Measurements from ENCODE around the gene FBXO24. TPM values are rescaled to one million over a fixed set of nuclear protein-coding genes. Genes with fewer than 3 reads are reported as not detected.

Gene FBXO24
- polyA plus RNA-seq, 3 donors, result 1.8 to 2.6 (median 2.3) TPM

DNA sequence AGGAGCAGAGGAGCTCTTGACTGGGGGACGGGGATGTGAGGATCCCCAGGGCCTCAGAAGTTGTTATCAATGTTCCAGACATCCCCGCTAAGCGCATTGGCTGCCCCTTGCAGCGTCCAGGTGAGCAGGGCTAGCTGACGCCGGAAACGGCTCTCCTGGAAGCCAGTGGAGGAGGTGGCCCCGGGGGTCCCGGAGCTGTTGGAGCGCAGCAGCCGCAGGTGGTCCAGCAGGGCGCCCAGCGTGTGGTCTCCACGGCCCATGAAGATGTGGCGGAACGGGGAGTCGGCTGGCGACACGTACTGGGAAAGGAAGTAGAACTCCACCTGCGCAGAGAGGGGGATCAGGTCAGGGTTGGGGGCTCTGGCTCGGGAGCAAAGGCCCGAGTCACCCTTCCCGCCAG lies 34.7 kb downstream of the FBXO24 start:
- no peak for DNase-seq

DNA sequence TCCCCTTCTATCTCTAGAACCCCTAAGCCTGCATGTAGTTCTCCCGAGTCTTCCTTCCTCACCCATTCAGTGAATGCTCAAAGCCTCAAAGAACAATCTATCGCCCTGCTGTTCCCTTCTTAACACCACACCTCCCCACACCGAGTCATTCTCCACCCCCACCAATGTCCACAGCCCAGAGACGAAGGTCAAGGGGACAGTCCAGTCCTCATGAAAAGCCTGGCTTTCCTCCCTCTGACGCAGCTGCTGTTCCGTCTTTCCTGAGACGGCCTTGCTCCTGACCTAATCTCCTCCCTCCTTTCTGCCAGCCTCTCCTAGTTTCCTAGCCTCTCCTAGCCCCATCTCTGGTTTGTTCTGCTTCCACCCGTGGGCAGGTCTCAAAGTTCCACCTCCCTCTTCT lies 35.4 kb downstream of the FBXO24 start:
- DNase-seq, result no peak

DNA sequence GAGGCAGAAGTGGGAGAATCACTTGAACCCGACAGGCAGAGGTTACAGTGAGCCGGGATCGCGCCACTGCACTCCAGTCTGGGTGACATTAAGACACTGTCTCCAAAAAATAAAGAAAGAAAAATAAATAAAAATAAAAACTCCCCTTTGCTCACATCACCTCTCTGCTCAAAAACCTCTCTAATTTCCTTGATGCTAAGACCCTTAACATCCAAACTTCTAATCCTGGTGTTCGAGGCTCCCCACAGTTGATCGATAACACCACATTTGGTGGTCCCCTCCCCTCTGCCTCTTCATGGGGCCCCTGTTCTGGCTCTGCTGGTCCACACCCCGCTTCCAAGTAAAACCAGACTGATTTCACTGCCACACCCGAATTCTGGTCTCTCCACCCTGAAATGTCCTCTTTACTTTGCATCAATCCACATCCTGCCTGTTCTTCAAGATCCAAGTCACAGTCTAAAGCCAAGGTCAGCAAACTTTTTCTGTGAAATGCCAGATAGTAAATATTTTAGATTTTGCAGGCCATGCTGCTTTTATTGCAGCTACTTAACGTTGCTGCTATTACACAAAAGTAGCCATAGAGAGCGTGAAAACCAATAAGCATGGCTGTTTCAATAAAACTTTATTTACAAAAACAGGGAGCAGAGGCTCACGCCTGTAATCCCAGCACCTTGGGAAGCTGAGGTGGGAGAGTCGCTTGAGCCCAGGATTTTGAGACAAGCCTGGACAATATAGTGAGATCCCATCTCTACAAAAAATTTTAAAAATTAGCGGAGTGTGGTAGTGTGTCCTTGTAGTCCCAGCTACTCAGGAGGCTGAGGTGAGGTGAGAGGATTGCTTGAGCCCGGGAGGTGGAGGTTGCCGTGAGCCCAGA lies 38.1 kb downstream of the FBXO24 start:
- no peak for DNase-seq

DNA sequence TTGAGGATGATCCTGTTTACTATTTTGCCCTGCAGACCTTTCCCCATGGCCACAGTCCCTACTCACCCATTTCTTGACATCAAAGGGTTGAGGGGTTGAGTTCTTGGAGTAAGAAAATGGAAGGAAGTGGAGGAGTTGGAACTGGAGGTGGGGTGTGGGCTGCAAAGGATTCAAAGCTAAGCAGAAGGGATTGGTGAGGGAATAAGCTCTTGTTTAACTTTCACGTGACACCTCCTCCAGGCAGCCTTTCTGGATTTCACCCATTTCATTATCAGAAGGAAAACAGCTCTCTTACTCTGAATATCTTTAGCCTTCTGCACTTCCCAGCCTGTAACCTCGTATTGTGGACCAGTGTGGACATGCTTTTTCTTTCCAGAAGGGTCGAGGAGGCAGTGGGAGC lies 39.9 kb downstream of the FBXO24 start:
- DNase-seq, result no peak

DNA sequence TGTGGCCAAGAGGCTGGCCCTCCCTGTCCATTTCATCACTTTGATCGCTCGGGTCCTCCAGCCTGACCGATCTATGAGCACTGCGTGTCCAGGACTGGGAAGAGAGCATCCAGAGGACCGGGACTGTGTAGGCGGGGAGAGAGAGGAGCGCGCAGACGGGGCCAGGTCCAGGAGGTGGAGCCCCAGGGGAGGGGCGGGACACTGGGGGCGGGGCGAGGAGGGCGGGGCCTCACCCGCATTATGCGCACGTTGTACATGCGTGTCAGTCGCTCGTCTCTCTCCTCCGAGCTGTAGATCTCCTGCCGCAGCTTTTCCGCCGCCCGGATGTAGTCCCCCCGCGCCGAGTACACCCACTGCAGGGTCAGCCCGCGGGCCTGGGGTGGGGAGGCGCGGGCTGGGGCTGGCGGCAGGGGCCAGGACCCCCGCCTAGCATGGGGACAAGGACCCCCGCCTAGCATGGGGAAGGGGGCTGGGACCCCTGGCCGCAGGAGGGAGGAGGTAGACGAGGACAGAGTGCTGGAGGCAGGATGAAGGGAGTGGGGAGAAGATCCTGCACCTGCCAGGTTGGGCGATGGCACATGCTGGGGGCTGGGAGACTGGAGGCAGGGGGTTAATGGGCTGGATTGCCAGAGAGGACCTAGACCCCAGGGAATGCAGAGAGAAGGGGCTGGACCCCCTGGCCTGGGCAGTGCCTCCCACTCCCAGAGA lies 40.6 kb downstream of the FBXO24 start:
- DNase-seq, result no peak

DNA sequence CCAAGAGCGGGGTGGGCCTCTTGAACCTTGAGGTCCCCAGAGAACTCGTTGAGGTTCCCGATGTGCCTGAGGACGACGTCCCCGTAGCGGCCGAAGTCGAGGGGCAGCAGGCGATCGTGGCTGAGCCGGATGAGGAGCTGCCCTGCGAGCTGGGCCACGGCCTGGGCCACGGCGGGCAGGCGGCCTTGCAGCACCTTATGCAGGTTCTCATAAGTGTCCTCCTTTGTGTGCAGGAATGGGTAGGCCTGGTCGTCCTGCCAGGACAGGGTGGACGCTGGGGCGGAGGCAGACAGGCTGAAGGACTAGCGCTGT lies 41.1 kb downstream of the FBXO24 start:
- no peak for DNase-seq

DNA sequence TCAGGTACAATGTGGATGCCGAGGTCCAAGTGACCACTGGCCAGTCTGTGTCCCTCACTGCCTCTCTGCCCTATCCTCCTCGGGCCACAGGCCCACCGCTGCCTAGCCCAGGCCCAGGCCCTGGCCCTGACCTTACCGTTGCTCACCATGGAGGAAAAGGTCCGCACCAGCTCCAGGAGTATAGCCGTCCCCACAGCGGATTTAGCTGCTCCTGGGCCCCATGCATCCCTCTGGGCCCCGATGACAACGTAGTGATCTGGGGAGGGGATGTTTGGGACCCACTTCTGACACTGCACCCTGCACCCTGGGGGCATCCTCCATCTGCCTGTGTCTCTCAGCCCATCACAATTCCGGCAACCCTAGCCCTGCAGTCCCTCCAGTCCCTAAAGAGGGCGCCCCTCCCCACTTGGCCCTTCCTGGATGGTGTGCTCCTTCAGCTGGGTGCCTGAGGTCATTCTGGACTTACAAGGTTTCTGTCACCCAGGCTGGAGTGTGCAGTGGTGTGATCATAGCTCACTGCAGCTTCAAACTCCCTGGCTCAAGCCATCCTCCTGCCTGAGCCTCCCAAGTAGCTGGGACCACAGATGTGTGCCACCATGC lies 43.1 kb downstream of the FBXO24 start:
- no peak for DNase-seq

DNA sequence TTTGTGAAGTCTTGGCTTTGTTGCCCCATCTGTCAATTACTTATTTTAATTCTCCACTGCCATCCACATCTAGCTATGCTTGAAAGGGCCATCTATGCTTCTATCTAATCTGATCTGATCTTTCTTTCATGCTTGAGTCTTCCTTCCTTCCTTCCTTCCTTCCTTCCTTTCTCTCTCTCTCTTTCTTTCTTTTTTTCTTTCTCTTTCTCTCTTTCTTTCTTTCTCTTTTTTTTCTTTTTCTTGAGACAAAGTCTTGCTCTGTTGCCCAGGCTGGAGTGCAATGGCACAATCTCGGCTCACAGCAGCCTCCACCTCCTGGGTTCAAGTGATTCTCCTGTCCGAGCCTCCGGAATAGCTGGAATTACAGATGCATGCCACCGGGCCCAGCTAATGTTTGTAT lies 43.9 kb downstream of the FBXO24 start:
- DNase-seq, result no peak

DNA sequence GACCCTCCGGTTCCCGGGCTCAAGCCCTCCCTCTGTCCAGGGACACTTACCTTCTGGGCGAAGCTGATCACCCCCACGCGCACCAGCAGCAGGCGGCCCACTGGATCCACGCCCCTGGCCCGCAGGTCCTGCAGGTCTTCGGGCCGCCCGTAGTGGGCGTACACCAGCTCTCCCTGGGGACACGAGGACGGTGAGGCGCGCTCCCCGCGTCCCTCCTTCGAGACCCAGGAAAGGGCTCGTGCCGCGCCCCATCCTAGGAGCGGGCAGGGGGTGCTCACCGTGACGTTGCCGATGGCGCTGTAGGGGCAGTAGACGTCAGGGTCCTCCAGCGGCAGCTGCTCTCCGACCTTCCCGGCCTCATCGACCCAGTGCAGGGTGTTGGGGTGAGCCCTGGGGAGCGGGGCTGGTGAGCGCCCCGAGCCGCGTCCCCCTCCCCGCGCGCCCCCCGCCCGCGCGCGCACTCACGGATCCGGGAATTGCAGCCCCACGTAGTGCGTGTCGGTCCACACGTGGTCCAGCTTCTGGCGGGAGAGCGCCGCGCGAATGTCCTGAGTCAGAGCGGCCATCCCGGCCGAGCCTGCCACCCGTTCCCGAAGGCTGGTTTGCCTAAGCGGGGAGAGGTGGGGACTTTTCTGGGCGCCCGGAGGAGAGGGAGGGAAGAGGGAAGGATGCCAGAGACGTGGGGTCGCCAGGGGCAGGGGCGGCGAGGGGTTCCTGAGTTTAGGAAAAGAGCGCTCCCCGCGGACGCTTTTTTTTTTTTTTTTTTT lies 47.0 kb downstream of the FBXO24 start:
- peak; percentile 42 for DNase-seq

DNA sequence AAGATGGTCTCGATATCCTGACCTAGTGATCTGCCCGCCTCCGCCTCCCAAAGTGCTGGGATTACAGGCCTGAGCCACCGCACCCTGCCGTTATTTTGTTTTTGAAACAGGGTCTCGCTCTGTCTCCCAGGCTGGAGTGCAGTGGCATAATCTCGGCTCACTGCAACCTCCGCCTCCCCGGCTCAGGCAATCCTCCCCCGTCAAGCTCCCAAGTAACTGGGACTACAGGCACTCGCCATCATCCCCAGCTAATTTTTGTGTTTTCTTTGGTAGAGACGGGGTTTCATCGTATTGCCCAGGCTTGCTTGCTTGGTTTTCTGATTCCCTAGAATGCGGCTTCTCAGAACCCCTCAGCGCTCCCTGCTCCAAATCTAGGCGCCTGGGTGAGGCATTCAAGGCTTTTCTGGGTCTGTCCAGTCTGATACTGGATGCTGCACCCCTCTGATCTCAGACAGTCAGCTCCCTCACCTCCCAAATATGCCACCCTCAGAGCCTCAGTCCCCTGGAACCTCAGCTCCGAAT lies 53.9 kb downstream of the FBXO24 start:
- no peak for DNase-seq

DNA sequence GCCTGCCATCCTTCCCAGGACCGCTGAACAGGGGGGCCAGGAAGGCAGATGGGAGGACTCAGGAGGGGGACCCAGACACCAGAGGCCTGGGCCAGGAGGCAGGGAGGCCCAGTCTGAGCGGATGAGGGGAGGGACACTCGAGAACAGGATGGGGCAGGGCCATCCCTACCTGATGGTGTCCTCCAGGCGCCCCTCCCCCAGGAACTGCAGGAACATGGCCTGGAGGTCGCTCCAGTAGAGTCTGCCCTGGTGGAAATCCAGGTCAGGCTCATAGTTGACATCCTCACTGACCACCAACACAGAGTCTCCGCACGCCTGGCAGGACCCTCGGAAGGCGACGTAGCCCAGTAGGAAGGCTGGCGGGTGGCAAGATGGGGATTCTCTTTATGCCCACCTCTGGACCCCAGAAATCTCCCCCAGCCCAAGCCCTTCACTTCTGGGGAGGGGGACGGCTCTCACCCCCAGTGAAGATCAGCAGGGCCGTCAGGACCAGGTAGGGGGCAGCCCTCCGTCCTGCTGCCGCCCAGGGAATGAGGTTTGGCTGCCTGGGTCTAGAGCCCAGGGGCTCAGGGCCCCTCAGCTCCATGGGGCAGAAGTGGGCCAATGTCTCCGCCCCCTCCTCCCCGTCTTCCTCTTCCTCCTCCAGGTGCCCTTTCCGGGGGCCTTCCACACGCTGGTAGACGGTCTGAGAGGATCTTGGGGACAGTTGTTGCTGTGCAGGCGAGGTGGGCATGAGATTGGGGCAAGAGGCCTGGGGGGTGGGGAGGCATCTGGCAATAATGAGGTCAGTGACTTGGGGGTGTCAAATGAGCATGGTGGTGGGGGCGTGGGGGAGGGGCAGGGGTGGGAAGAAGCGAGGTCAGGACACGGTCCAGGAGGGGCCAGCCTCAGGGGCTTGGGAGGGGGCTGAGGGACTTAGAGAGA lies 54.7 kb downstream of the FBXO24 start:
- no peak for DNase-seq

DNA sequence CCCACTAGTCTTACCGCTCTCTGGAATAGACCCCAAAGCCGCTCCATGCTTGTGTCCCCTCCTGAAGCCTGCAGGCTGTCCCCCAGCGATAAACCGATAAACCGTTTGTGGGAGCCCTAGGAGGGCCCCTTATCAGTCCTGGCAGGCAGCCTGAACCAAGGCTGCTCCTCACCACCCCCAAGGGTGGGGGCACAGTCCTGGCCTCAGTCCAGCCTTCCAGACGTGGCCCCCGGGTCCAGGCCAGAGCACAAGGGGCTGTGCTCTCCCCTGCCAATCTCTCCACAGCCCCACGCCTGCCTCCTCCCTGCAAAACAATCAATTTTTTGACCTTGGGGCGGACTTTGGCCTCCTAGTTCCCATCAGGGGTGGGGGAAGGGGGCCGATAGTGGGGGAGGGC lies 55.3 kb downstream of the FBXO24 start, which contains the start of gene TFR2:
Gene TFR2, minus strand, starts transcription at position 90 of the 397 bp plus-strand sequence. Its CDS starts 43 bp downstream, at position 47.
- no peak for DNase-seq

DNA sequence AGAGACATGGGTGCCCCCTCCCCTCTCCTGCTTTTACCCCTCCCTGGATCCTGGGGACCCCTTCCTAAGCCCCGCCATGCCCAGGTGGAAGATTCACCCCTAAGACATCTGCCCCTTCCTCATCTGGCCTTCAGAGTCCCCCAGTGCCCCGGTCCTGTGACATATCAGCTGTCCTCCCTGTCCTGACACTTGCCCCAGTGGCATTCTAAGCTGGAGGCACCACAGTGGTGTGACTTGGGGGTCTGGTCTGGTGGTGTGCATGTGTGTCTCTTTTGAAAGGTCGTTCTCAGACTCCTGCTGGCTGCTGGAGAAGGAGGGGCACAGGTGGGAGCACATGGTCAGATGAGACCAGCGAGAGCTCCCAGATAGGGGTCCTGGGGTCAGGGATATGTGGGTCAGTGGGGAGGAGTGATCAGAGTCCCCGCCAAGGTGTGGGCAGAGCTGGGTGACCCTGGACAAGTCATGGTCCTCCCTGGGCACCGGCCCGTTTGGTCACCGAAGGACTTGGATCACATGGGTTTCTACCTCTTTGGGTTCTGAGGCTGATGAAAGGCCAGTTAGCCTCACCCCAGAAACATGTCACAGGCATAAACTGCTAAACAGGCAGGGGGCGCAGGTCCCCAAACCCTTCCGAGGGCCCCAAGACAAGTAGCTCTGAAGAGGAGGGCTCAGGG lies 55.9 kb downstream of the FBXO24 start:
- no peak for DNase-seq

DNA sequence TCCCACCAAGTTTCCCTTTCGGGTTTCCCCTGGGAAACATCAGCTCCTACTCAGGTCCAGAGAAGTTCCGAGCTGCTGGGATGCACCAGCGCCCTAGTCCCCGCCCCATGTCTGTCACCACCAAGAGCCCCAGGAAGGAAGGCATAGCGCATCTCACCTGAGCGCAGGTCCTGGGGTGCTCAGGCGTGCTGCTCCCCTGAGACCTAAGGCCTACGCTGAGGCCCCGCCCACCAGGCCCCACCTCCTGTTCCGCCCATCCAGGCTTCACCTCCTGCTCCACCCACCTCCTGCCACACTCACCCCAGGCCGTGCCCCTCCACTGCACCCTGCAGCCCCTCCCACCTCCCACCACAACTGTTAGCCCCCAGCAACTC lies 56.4 kb downstream of the FBXO24 start:
- DNase-seq, result no peak

DNA sequence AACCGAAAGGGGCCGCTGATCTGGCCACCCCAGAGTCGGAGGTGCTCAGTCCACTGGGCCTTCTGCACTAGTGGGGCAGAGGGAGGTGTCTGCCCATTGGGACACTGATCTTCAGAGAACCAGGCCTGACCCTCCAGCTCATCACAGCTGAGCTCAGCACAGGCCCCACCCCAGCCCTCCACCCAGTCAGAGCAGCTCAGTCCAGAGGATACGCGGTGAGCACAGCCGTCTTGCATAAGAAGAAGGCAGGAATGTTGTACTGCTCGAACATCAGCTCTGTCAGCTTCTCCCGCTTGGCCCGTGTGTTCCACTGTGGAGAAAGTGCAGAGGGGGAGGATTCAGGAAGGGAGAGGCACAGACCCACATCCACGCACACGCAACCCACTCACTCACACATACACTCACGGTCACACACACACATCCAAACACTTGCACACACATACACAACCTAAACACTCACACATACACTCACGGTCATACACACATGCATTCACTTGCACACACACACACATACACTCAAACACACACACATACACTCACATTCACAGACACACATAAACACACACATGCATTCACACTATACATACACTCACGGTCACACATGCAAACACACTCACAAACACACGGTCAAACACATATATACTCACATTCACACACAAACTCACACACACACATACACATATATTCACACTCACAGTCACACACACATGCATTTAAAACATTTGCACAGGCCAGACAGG lies 63.9 kb downstream of the FBXO24 start:
- no peak for DNase-seq

Measured in renal pelvis (tissue), 4 donors.